ENCODE measurements around the gene DEFB108B. TPM values are rescaled to one million over a fixed set of nuclear protein-coding genes. Genes with fewer than 3 reads are reported as not detected.
A peak's percentile ranks its signal among the peaks of the same experiment; 100 is the strongest.
"Not testable (repeated sequence)": the region's sequence is repeated elsewhere in the genome, so short reads cannot be mapped to it uniquely, and the experiment has no call there.

Gene DEFB108B, protein sequence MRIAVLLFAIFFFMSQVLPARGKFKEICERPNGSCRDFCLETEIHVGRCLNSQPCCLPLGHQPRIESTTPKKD
- total RNA-seq (2014; rRNA removed; shearing (Covaris generic)) = not detected in 2 replicates

DNA sequence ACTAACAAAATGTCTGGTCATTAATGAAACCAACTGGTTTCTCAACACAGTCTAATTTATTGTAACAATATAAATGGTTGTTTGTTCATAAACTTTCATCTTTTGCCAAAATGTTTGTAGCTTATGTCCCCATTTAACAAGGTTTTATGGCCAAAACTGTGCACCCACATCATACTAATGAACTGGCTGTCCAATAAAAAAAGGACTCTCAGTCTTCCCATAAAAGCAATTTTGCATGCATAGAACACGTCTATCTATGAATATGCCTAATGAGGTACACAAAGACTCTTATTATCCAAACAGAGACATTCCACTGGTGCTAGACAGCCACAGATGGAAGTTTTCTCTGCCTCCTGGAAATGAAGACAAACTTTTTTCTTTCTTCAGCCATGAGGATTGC, at the start of gene DEFB108B:
DEFB108B (plus strand) TSS at position 390 of the 400 bp plus-strand sequence; CDS start at position 390, 0 bp downstream.
- not testable (repeated sequence) for DNase-seq (ENCODE audit: low read depth)

DNA sequence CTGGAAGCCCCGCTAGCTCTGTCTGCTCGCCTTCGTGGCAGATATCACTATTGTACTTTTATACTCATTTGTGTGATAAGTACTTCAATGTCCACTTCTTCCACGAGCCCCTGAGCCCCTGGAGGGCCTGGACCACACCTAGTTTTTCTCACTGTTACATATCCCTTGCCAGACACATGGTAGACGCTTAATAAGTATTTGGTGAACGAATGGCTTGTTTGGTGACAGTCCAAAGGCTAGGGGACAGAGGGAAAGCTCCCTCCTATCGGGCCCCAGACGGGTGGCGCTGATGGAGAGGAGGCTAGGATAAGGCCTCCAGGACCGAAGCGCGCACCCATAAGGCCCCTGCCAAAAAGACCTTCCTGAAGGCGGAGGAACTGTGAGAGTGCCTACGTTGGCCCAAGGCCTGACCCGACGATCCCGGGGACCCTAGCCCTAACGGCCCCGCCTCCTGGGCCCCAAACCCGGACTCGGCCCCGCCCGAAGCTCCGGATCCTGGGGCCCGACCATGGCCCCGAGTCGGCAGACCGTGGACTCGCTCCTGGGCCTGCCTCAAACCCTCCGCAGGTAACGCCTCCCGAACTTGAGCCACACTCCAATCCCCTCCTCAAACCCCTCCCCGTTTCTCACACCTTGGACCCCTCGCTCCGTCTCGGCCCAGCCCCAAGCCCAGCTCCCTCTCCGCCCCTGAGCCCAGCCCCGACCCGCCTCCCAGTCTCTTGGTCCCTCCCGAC, 46.7 kb upstream of the DEFB108B start:
- peak; percentile 83 for DNase-seq (ENCODE audit: low read depth)

DNA sequence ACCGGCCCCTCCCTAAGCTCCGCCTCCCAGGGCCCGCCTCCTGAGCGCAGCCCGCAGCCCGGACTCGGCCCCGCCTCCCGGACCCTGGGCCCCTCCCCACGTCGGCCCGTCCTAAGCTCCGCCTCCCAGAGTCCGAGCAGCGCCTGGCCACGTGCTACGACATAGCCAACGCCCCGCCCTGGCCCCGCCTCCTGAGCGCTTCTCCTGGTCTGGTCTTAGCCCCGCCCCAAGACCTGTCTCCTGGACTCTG, 46.2 kb upstream of the DEFB108B start:
- peak; percentile 98 for DNase-seq (ENCODE audit: low read depth)

DNA sequence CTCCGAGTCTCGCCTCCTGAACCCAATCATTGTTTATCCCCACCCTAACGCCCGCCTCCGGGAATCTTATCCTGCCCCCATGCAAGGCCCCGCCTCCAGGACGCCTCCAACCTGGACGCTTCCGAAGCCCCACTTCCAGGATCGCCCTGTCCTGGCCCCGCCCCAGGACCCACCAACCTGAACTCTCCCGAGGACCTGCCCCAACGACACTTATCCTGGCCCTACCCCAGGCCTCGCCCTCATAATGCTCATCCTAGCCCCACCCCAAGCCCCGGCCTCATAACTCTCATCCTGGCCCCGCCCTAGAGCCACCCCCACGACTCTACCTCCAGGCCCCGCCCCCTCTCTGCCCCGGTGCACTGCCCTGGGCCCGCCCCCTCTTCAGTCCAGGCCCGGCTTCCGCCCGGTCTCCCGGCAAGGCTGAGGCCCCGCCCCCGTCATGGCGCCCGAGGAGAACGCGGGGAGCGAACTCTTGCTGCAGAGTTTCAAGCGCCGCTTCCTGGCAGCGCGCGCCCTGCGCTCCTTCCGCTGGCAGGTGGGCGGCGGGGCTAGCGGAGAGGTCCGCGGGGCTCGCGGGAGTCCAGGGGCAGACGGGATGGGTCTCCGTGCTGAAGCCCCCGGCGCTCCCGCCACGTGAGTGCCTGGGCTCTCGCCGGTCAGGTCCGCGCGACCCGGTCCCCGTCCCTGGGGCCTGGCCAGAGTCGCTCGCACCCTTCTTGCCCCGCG, 45.7 kb upstream of the DEFB108B start:
- peak; percentile 93 for DNase-seq (ENCODE audit: low read depth)

DNA sequence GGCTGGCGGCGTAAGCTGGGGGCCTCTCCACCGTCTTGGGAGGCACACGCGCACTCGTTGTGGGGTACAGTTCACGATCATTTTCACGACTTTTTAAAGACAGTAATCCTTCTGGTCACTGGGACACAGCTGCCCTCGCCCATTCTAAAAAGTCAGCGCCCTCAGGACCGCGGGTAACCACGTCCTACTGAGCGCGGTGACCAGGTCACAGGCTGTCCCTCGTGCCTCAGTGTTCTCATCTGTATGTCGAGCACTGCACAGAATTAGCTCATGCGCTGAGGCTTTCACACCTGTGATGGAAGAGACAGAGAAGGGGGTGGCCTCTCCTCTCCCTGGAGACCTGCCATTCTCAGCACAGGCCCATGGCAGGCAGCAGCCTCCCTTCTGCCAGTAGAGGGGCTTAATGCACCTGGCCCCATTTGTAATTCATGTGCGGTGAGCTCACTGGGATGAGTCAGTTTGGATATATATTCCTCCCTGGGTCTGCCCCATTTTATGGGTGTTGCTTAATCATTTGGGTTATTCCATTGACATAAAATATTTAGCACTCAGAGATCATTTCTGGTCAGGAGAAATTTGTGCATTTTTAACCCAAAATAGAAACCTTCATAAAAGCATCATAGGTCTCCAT, 45.1 kb upstream of the DEFB108B start:
- DNase-seq (ENCODE audit: low read depth) = peak; percentile 40

DNA sequence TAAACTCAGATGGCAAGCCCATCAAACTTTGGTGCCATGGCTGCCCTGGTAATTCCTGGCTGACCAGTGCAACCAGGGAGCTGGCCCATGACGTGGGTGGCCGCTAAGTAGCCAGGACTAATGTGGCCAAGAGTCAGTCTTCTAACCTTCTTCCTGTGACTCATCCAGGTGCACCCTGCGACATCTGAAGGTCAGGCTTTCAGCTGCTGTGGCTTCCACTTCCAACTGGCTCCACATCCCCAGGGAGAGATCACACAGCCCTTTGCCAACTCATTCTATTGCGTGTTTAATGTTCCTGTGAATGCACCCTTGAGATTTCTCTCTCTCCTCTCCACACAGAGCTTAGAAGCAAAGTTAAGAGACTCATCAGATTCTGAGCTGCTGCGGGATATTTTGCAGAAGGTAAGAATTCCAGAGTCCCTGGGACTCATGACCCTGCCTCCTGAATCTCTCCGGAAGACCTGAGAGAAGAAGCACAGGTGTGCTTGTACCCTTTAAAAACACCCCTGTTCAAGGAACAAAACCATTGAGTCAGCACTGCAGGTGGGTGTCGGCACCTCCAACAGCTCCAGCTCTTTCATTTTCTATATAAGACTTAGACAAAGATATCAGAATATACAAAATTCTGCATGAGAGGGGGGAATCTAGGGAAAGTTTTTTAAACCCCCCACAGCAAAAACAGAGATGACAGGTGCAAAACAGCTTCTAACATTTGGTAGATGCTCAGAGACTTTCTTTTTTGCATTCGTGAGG, 43.4 kb upstream of the DEFB108B start:
- not testable (repeated sequence) for DNase-seq (ENCODE audit: low read depth)

DNA sequence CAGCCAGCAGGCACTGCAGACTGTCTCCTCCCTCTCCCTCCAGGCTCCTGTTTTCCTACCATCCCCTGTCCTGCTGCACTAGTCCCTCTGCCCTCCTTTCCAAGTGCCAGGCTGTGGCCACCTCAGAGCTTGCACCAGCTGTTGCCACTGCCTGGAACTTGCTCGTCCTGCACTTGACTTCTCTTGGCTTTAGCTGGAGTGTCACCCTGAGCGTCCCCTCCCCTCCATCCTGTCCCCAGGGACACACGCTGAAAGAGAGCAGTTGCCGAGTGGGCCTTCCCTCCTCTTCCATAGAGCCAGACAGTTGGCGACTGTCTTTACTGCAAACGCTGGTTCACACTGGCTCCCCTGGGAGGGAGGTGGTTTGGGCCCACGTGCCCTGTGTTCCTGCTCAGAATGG, 41.9 kb upstream of the DEFB108B start:
- not testable (repeated sequence) for DNase-seq (ENCODE audit: low read depth)

DNA sequence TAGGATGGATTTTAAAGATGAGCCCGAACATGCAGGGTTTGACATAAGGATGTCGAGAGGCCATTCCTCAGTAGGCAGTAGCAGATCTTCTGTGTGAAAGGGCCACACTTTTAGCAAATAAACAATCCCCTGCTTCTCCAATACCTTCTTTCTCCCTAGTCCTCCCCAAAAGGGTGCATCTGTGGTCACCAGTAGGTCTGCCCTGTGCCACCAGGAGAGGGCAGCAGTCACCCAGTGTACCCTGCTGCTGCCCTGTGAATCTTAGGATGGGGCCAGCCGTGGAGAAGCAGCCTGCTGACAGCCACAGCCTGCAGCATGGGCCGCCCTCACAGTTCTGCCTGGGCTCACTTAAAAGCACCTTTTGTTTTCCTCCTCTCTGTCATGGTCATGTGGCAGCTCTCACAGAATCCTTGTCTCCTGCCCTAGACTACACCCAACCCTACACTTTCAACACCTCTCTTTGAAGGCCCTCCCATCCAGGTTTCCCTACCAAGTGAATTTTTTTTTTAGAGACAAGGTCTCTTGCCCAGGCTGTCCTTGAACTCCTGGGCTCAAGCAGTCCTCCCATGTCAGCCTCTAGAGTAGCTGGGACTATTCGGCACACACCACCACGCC, 40.3 kb upstream of the DEFB108B start:
- DNase-seq (ENCODE audit: low read depth) = peak; percentile 37

DNA sequence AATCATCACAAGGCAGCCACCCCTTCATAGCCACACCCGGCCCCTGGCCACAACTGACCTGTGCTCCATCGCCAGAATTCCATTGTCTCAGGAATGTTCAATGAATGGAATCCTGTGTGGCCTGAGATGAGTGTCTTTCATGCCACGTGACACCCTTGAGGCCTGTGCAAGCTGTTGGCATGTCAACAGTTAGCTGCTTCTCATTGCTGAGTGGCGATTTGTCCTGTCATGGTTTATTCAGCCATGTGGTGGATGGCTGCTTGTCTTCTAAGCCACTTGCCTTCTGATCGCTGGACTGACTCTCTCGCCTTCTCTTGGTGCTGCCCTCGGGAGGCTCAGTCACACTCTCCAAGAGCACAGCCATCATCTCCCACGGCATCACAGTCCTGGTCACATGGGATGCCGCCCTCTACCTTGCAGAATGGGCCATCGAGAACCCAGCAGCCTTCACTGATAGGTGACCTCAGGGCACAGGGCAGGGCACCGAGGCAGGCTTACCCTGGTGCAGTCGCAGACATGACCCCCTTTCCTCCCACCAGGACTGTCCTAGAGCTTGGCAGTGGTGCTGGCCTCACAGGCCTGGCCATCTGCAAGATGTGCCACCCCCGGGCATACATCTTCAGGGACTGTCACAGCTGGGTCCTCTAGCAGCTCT, 38.5 kb upstream of the DEFB108B start:
- peak; percentile 78 for DNase-seq (ENCODE audit: low read depth)

DNA sequence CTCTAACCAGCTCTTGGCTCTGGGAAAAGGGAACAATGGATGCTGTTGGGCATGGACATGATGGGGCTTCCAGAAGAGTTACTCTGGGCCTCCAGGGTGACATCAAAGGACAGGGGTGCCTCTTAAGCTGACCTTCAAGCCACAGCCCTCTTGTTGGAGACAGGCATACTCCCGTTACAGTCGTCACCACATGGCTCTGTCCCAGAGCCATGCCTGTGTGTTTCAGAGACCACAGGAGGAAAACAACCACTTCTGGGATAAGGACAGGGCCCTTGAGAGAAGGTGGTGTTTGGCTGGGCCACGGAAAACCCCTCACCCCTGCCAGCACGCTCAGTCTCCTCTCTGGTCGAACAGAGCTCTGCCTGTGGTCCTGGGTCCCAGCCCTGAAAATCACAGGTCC, 37.8 kb upstream of the DEFB108B start:
- DNase-seq (ENCODE audit: low read depth) = not testable (repeated sequence)

DNA sequence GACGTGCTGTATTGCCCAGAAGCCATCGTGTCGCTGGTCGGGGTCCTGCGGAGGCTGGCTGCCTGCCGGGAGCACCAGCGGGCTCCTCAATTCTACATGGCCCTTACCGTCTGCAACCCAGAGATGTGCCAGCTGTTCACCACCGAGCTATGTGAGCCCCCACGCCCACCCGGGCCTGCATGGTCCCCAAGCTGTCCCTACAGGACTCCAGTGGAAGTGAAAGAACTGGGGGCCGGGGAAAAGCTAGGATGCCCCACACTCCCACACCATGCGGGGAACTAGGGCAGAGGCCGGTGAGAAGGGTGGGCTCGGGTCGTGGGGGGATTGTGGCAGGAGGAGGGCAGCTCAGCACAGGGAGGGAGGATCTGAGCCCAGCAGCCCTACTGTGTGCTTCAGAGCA, 37.0 kb upstream of the DEFB108B start:
- DNase-seq (ENCODE audit: low read depth) = not testable (repeated sequence)

DNA sequence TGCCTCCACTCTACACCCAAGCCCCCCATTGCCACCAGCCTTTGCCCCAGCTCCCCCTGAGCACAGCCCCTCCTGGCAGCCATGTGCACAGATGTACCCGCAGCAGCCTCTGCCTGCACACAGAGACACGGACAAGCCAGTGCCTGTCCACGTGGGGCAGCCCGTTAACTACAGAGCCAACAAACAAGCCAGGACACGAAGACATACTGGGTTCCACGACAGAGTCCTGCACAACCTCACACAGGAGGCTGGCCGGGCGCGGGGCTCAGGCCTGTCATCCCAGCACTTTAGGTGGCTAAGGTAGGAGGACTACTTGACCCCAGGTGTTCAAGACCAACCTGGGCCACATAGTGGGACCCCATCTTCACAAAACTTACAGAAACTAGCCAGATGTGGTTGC, 36.2 kb upstream of the DEFB108B start:
- DNase-seq (ENCODE audit: low read depth) = not testable (repeated sequence)

DNA sequence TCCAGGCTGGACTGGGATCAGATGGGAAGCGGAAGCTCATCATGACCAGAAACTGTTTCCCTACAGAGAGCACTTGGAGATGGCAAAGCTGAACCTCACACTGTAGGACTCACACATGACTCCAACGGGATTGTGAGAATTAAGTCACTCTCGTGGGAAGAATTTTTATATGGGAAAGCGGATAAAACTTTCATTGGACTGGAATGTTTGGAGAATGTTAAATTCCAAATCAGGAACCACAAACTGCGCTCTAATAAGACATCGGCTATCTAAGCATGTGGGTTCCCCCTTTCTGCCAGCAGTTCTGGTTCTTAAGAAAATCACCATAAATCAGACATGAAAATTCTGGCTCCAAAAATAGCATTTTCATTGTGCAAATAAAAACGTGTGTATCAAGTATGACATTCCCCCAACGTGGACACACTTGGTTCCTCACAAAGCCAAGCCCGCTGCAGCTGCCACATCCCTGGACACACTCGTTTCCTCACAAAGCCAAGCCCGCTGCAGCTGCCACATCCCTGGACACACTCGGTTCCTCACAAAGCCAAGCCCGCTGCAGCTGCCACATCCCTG, 33.4 kb upstream of the DEFB108B start:
- not testable (repeated sequence) for DNase-seq (ENCODE audit: low read depth)

DNA sequence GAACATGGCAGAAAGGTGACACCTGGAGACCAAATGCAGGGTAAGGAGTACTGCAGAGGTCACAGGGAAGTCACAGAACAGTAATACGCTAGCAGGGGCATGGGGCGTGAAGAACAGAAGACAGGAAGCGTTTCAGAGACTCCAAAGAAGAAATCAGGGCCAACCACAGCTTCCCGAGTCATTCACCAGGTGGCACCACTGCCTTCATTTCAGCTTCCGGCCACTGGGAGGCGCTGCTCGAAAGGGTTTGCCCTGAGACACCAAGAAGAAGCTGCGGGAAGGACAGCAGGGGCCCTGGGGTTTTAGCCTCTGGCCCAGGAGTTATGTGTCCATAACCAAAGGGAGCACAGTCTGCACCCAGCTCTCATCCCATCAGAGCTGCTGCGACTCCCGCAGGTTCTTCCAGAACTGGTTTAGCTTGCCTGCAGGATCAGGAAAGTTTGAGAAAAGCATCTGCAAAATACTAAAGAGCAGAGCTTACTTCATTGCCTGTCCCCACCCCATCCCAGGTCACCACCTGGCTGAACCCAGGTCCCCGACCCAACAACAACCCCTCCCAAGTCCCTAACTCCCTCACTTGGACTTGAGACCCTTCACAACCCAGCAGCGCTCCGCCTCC, 32.6 kb upstream of the DEFB108B start:
- peak; percentile 80 for DNase-seq (ENCODE audit: low read depth)

DNA sequence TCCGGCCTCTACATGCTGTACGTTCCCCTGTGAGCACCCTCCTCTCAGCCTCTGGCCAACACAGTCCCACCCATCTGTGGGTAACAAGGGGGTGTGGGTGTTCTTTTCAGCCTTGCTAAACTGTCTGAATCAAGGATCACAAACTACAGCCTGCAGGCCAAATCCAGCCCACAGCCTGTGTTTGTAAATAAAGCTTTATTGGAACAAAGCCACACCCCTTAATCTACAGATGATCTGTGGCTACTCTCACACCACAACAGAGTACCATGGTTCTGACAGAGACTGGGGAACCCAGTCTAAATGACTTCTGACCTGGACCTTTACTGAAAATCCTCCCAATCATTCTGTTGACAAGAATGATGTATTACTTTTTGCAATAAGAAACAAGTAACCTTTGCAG, 32.0 kb upstream of the DEFB108B start:
- DNase-seq (ENCODE audit: low read depth) = not testable (repeated sequence)

DNA sequence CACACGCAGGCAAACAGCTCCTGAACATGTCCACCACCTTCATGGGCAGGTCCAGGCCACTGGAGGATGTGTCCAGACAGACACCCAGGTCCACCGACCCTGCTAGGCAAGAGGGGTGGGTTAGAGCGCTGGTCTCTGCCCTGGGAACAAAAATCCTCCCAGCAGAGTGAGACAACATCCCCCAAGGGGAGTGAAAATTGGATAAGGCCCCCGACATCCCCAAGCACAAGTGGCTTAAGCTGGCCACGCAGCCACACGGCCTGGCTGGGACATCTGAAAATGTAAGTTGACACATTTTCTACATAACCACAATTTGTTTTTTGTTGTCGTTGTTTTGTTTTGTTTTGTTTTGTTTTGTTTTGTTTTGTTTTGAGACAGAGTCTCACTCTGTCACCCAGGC, 30.1 kb upstream of the DEFB108B start:
- not testable (repeated sequence) for DNase-seq (ENCODE audit: low read depth)

DNA sequence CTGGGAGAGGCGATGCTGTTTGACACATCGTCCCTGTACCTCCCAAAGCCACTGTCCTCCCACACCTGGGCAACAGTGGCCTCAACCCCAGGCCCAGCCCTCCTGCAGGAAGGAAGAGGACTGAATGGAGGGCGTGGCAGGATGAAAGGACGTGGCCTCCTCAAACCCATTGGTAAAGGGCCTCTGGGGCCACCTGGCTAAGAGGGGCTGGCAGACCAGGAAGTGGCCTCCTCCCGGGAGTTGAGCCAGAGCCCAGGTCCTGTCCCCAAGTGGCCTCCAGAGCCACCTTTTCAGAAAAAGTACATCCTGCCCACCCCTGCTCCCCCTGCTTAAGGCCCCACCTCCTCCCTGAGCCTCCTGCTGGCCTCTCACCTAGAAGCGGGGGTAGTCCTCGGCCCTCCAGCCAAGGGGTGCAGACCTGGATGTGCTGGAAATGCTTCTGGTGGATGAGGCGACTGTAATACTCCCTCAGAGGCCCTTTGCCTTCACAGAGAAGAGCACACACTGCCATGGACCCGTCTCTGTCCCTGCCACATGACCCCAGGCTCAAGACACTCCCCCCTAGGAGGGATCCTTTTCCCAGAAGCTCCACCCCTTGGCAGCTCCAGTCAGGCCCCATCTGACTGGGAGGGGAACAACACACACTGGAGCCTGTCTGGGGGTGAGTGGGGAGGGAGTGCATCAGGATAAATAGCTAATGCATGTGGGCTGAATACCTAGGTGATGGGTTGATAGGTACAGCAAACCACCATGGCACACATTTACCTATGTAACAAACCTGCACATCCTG, 28.6 kb upstream of the DEFB108B start:
- not testable (repeated sequence) for DNase-seq (ENCODE audit: low read depth)

DNA sequence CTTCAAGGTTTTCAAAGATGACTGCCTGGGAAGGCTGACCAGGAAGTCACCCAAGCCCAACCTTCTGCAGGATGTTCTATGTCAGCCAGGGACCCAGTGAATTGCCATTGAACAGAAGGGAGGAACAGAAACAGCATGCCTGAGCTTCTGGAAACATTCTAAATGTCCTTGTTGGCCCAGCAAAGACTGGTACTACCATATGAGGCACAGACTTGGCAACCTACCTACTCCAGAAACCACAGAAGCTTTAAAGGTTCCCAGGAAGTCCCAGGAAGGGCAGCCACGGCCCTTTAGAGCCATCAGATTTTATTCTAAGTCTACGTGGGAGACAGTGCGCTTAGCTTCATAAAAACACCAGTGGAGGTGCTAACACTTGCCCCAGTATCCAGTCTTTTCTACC, 20.5 kb upstream of the DEFB108B start:
- DNase-seq (ENCODE audit: low read depth) = not testable (repeated sequence)

Data from Daoy (cell line).